ENCODE data around the gene PXN.
A peak's percentile ranks its signal among the peaks of the same experiment; 100 is the strongest.

PXN gene

GRCh38 chr12:120170631-120171030, 94.9 kb downstream of the PXN start:
- DNase-seq (ENCODE audit: insufficient read length) (no peak), FAIRE-seq (no peak)
- TF ChIP-seq POLR2AphosphoS5 (IDR thresholded peaks at IDR 0.05; ENCODE audit: low read depth, low read length) (no peak), POLR2A (IDR thresholded peaks at IDR 0.05; ENCODE audit: low read depth, low read length) (no peak), TAF1 (IDR thresholded peaks at IDR 0.05; ENCODE audit: borderline replicate concordance, low read depth, low read length) (no peak)

GRCh38 chr12:120169946-120170345, 95.6 kb downstream of the PXN start:
- DNase-seq (ENCODE audit: insufficient read length) = no peak
- FAIRE-seq = no peak
- no peak for TF ChIP-seq POLR2A (IDR thresholded peaks at IDR 0.05; ENCODE audit: low read depth, low read length)
- no peak for TF ChIP-seq POLR2AphosphoS5 (IDR thresholded peaks at IDR 0.05; ENCODE audit: low read depth, low read length)
- TF ChIP-seq TAF1 (IDR thresholded peaks at IDR 0.05; ENCODE audit: borderline replicate concordance, low read depth, low read length) = no peak

GRCh38 chr12:120168337-120168736, 97.2 kb downstream of the PXN start:
- no peak for DNase-seq (ENCODE audit: insufficient read length)
- TF ChIP-seq POLR2A (IDR thresholded peaks at IDR 0.05; ENCODE audit: low read depth, low read length) (no peak), POLR2AphosphoS5 (IDR thresholded peaks at IDR 0.05; ENCODE audit: low read depth, low read length) (0 out of 2 replicates have a peak, but pooled peaks have one; percentile 25), TAF1 (IDR thresholded peaks at IDR 0.05; ENCODE audit: borderline replicate concordance, low read depth, low read length) (no peak)
- no peak for FAIRE-seq

- DNase-seq (ENCODE audit: insufficient read length) = no peak
- no peak for FAIRE-seq
- TF ChIP-seq TAF1 (IDR thresholded peaks at IDR 0.05; ENCODE audit: borderline replicate concordance, low read depth, low read length) (no peak), POLR2AphosphoS5 (IDR thresholded peaks at IDR 0.05; ENCODE audit: low read depth, low read length) (no peak), POLR2A (IDR thresholded peaks at IDR 0.05; ENCODE audit: low read depth, low read length) (no peak)
Measured at GRCh38 chr12:120167529-120168095, 97.9 kb downstream of the PXN start.

GRCh38 chr12:120164293-120164692, 101.2 kb downstream of the PXN start:
- DNase-seq (ENCODE audit: insufficient read length) = no peak
- FAIRE-seq = no peak

GRCh38 chr12:120162763-120163162, 102.8 kb downstream of the PXN start:
- TF ChIP-seq TAF1 (IDR thresholded peaks at IDR 0.05; ENCODE audit: borderline replicate concordance, low read depth, low read length) (no peak), POLR2A (IDR thresholded peaks at IDR 0.05; ENCODE audit: low read depth, low read length) (no peak), POLR2AphosphoS5 (IDR thresholded peaks at IDR 0.05; ENCODE audit: low read depth, low read length) (no peak; the same call in 1 of the 2 replicates)
- no peak for FAIRE-seq
- DNase-seq (ENCODE audit: insufficient read length) = no peak

More at GRCh38 chr12:120164293-120164692, 101.2 kb downstream of the PXN start:
- no peak for TF ChIP-seq POLR2A (IDR thresholded peaks at IDR 0.05; ENCODE audit: low read depth, low read length)
- peak; percentile 46; the same call in 1 of the 2 replicates for TF ChIP-seq POLR2AphosphoS5 (IDR thresholded peaks at IDR 0.05; ENCODE audit: low read depth, low read length)

- no peak for DNase-seq (ENCODE audit: insufficient read length)
- TF ChIP-seq TAF1 (IDR thresholded peaks at IDR 0.05; ENCODE audit: borderline replicate concordance, low read depth, low read length) (no peak), POLR2AphosphoS5 (IDR thresholded peaks at IDR 0.05; ENCODE audit: low read depth, low read length) (no peak), POLR2A (IDR thresholded peaks at IDR 0.05; ENCODE audit: low read depth, low read length) (no peak)
- FAIRE-seq = no peak
Measured at GRCh38 chr12:120161852-120162251, 103.7 kb downstream of the PXN start.
